ENCODE measurements around the gene TBL1XR1.

TBL1XR1 gene

GRCh38 chr3:177085794-177086193 is 111.5 kb downstream of the TBL1XR1 start:
- peaks cover 2% of the 10 kb centered on the region; the same call in 1 of the 2 replicates for H3K36me3 ChIP-seq (ENCODE audit: control insufficient read depth, insufficient read depth, low read length)
- no peak overlapping the region for H3K27ac ChIP-seq (ENCODE audit: low read depth, low read length)
- H3K9me3 ChIP-seq (ENCODE audit: control insufficient read depth, insufficient read depth, low read depth, low read length) = no peaks in the 10 kb centered on the region
- no peaks in the 10 kb centered on the region for H3K27me3 ChIP-seq (ENCODE audit: control insufficient read depth, insufficient read depth, low read length)
- no peak overlapping the region for H3K9ac ChIP-seq (ENCODE audit: low read length)
- H3K4me3 ChIP-seq (ENCODE audit: low read depth, low read length) = no peak overlapping the region
- H3K4me1 ChIP-seq (ENCODE audit: control insufficient read depth, insufficient read depth, low read length) = peaks cover 13% of the 10 kb centered on the region; the same call in 1 of the 2 replicates

- Histone ChIP-seq H3K36me3 (ENCODE audit: control insufficient read depth, insufficient read depth, low read length) (peaks cover 6% of the 10 kb centered on the region; the same call in 1 of the 2 replicates), H3K9ac (ENCODE audit: low read length) (no peak overlapping the region), H3K4me3 (ENCODE audit: low read depth, low read length) (no peak overlapping the region), H3K4me1 (ENCODE audit: control insufficient read depth, insufficient read depth, low read length) (peaks cover 8% of the 10 kb centered on the region; the same call in 1 of the 2 replicates), H3K27me3 (ENCODE audit: control insufficient read depth, insufficient read depth, low read length) (no peaks in the 10 kb centered on the region), H3K27ac (ENCODE audit: low read depth, low read length) (no peak overlapping the region), H3K9me3 (ENCODE audit: control insufficient read depth, insufficient read depth, low read depth, low read length) (no peaks in the 10 kb centered on the region)
Observed at GRCh38 chr3:177084616-177085015, 112.7 kb downstream of the TBL1XR1 start.

GRCh38 chr3:177080122-177080521 is 117.2 kb downstream of the TBL1XR1 start:
- no peak overlapping the region for H3K27ac ChIP-seq (ENCODE audit: low read depth, low read length)
- H3K9ac ChIP-seq (ENCODE audit: low read length) = no peak overlapping the region
- H3K4me3 ChIP-seq (ENCODE audit: low read depth, low read length) = no peak overlapping the region
- H3K36me3 ChIP-seq (ENCODE audit: control insufficient read depth, insufficient read depth, low read length) = peaks cover 34% of the 10 kb centered on the region; the same call in 1 of the 2 replicates
- H3K9me3 ChIP-seq (ENCODE audit: control insufficient read depth, insufficient read depth, low read depth, low read length) = no peaks in the 10 kb centered on the region
- no peaks in the 10 kb centered on the region for H3K27me3 ChIP-seq (ENCODE audit: control insufficient read depth, insufficient read depth, low read length)
- peaks cover 11% of the 10 kb centered on the region for H3K4me1 ChIP-seq (ENCODE audit: control insufficient read depth, insufficient read depth, low read length)

GRCh38 chr3:177079684-177080083 is 117.6 kb downstream of the TBL1XR1 start:
- Histone ChIP-seq H3K27me3 (ENCODE audit: control insufficient read depth, insufficient read depth, low read length) (no peaks in the 10 kb centered on the region), H3K4me1 (ENCODE audit: control insufficient read depth, insufficient read depth, low read length) (peaks cover 15% of the 10 kb centered on the region), H3K27ac (ENCODE audit: low read depth, low read length) (no peak overlapping the region), H3K4me3 (ENCODE audit: low read depth, low read length) (no peak overlapping the region), H3K9ac (ENCODE audit: low read length) (no peak overlapping the region), H3K9me3 (ENCODE audit: control insufficient read depth, insufficient read depth, low read depth, low read length) (no peaks in the 10 kb centered on the region), H3K36me3 (ENCODE audit: control insufficient read depth, insufficient read depth, low read length) (peaks cover 36% of the 10 kb centered on the region; the same call in 1 of the 2 replicates)

GRCh38 chr3:177071496-177072156 is 125.7 kb downstream of the TBL1XR1 start:
- no peaks in the 10 kb centered on the region for H3K9me3 ChIP-seq (ENCODE audit: control insufficient read depth, insufficient read depth, low read depth, low read length)
- H3K4me3 ChIP-seq (ENCODE audit: low read depth, low read length) = no peak overlapping the region
- H3K36me3 ChIP-seq (ENCODE audit: control insufficient read depth, insufficient read depth, low read length) = peaks cover 21% of the 10 kb centered on the region; the same call in 1 of the 2 replicates
- H3K27me3 ChIP-seq (ENCODE audit: control insufficient read depth, insufficient read depth, low read length) = no peaks in the 10 kb centered on the region
- H3K4me1 ChIP-seq (ENCODE audit: control insufficient read depth, insufficient read depth, low read length) = peaks cover 29% of the 10 kb centered on the region
- no peak overlapping the region for H3K27ac ChIP-seq (ENCODE audit: low read depth, low read length)
- H3K9ac ChIP-seq (ENCODE audit: low read length) = no peak overlapping the region

GRCh38 chr3:177069514-177070329 is 127.6 kb downstream of the TBL1XR1 start:
- Histone ChIP-seq H3K27ac (ENCODE audit: low read depth, low read length) (no peak overlapping the region), H3K9ac (ENCODE audit: low read length) (no peak overlapping the region), H3K4me1 (ENCODE audit: control insufficient read depth, insufficient read depth, low read length) (peaks cover 15% of the 10 kb centered on the region), H3K27me3 (ENCODE audit: control insufficient read depth, insufficient read depth, low read length) (no peaks in the 10 kb centered on the region), H3K4me3 (ENCODE audit: low read depth, low read length) (no peak overlapping the region), H3K36me3 (ENCODE audit: control insufficient read depth, insufficient read depth, low read length) (peaks cover 3% of the 10 kb centered on the region; the same call in 1 of the 2 replicates), H3K9me3 (ENCODE audit: control insufficient read depth, insufficient read depth, low read depth, low read length) (no peaks in the 10 kb centered on the region)

- Histone ChIP-seq H3K4me1 (ENCODE audit: control insufficient read depth, insufficient read depth, low read length) (peaks cover 8% of the 10 kb centered on the region; the same call in 1 of the 2 replicates), H3K36me3 (ENCODE audit: control insufficient read depth, insufficient read depth, low read length) (no peaks in the 10 kb centered on the region), H3K4me3 (ENCODE audit: low read depth, low read length) (no peak overlapping the region), H3K27ac (ENCODE audit: low read depth, low read length) (no peak overlapping the region), H3K27me3 (ENCODE audit: control insufficient read depth, insufficient read depth, low read length) (no peaks in the 10 kb centered on the region), H3K9ac (ENCODE audit: low read length) (no peak overlapping the region), H3K9me3 (ENCODE audit: control insufficient read depth, insufficient read depth, low read depth, low read length) (no peaks in the 10 kb centered on the region)
Observed at GRCh38 chr3:177068967-177069366, 128.3 kb downstream of the TBL1XR1 start.

GRCh38 chr3:177066068-177066467 is 131.2 kb downstream of the TBL1XR1 start:
- H3K9me3 ChIP-seq (ENCODE audit: control insufficient read depth, insufficient read depth, low read depth, low read length) = no peaks in the 10 kb centered on the region
- H3K27me3 ChIP-seq (ENCODE audit: control insufficient read depth, insufficient read depth, low read length) = no peaks in the 10 kb centered on the region
- no peak overlapping the region for H3K27ac ChIP-seq (ENCODE audit: low read depth, low read length)
- H3K4me1 ChIP-seq (ENCODE audit: control insufficient read depth, insufficient read depth, low read length) = no peaks in the 10 kb centered on the region
- no peaks in the 10 kb centered on the region; the same call in 1 of the 2 replicates for H3K36me3 ChIP-seq (ENCODE audit: control insufficient read depth, insufficient read depth, low read length)
- no peak overlapping the region for H3K9ac ChIP-seq (ENCODE audit: low read length)
- H3K4me3 ChIP-seq (ENCODE audit: low read depth, low read length) = no peak overlapping the region

GRCh38 chr3:177065285-177066033 is 131.8 kb downstream of the TBL1XR1 start:
- Histone ChIP-seq H3K27me3 (ENCODE audit: control insufficient read depth, insufficient read depth, low read length) (no peaks in the 10 kb centered on the region), H3K9ac (ENCODE audit: low read length) (no peak overlapping the region), H3K36me3 (ENCODE audit: control insufficient read depth, insufficient read depth, low read length) (no peaks in the 10 kb centered on the region; the same call in 1 of the 2 replicates), H3K27ac (ENCODE audit: low read depth, low read length) (no peak overlapping the region), H3K4me1 (ENCODE audit: control insufficient read depth, insufficient read depth, low read length) (no peaks in the 10 kb centered on the region), H3K9me3 (ENCODE audit: control insufficient read depth, insufficient read depth, low read depth, low read length) (no peaks in the 10 kb centered on the region), H3K4me3 (ENCODE audit: low read depth, low read length) (no peak overlapping the region)

GRCh38 chr3:177062052-177062732 is 135.1 kb downstream of the TBL1XR1 start:
- no peak overlapping the region for H3K9ac ChIP-seq (ENCODE audit: low read length)
- no peak overlapping the region for H3K27ac ChIP-seq (ENCODE audit: low read depth, low read length)
- H3K36me3 ChIP-seq (ENCODE audit: control insufficient read depth, insufficient read depth, low read length) = no peaks in the 10 kb centered on the region; the same call in none of the 2 replicates

More at GRCh38 chr3:177062052-177062732, 135.1 kb downstream of the TBL1XR1 start:
- Histone ChIP-seq H3K9me3 (ENCODE audit: control insufficient read depth, insufficient read depth, low read depth, low read length) (no peaks in the 10 kb centered on the region), H3K27me3 (ENCODE audit: control insufficient read depth, insufficient read depth, low read length) (no peaks in the 10 kb centered on the region), H3K4me1 (ENCODE audit: control insufficient read depth, insufficient read depth, low read length) (0 out of 2 replicates have a peak, but pooled peaks cover under 1% of the 10 kb centered on the region), H3K4me3 (ENCODE audit: low read depth, low read length) (no peak overlapping the region)
